MM.1S (cell line): ENCODE measurements around the gene GYPC.

ENCODE experiments used
- DNase-seq: peaks from one replicate; pipeline ENCODE4 v3.0.0-alpha.2; 2015
- H2AFZ ChIP-seq: fragments of 300-600 bp; sonication (generic); 2 replicates; pipeline ENCODE4 v1.6.0; 2016; ENCODE audit warnings: antibody characterized with exemption, low read length
- H3F3A ChIP-seq: fragments of 300-600 bp; sonication (generic); 2 replicates; pipeline ENCODE4 v1.6.1; 2016; ENCODE audit warnings: mild to moderate bottlenecking, antibody characterized with exemption, low read length, moderate library complexity, mixed read lengths; ENCODE audit not compliant: insufficient read depth
- H3K27ac ChIP-seq: fragments of 300-600 bp; sonication (generic); 2 replicates; pipeline ENCODE4 v1.5.1; 2016; ENCODE audit warnings: mild to moderate bottlenecking, low read length
- H3K27me3 ChIP-seq: fragments of 300-600 bp; sonication (generic); replicated peaks from 2 replicates; pipeline ENCODE4 v1.6.0; 2016; ENCODE audit warnings: low read length; ENCODE audit not compliant: insufficient read depth
- H3K36me3 ChIP-seq: fragments of 300-600 bp; sonication (generic); replicated peaks from 2 replicates; pipeline ENCODE4 v1.6.1; 2016; ENCODE audit warnings: mild to moderate bottlenecking, low read length, mixed read lengths; ENCODE audit not compliant: insufficient read depth
- H3K4me1 ChIP-seq: fragments of 300-600 bp; sonication (generic); 2 replicates; pipeline ENCODE4 v1.6.1; 2016; ENCODE audit warnings: low read length, mixed read lengths
- H3K4me2 ChIP-seq: fragments of 300-600 bp; sonication (generic); 2 replicates; pipeline ENCODE4 v1.6.0; 2016; ENCODE audit warnings: low read depth, low read length
- H3K4me3 ChIP-seq: fragments of 300-600 bp; sonication (generic); 2 replicates; pipeline ENCODE4 v1.5.1; 2016; ENCODE audit warnings: low read length, mixed read lengths
- H3K79me2 ChIP-seq: fragments of 300-600 bp; sonication (generic); 2 replicates; pipeline ENCODE4 v1.6.1; 2016; ENCODE audit warnings: mixed run types, low read length, mixed read lengths
- H3K9ac ChIP-seq: fragments of 300-600 bp; sonication (generic); 2 replicates; pipeline ENCODE4 v1.6.1; 2016; ENCODE audit warnings: low read length, mixed read lengths
- H3K9me2 ChIP-seq: fragments of 300-600 bp; sonication (generic); replicated peaks from 2 replicates; pipeline ENCODE4 v1.6.1; 2016; ENCODE audit warnings: mild to moderate bottlenecking, low read length, mixed read lengths; ENCODE audit not compliant: insufficient read depth
- H3K9me3 ChIP-seq: fragments of 300-600 bp; sonication (generic); replicated peaks from 2 replicates; pipeline ENCODE4 v1.6.1; 2016; ENCODE audit warnings: mild to moderate bottlenecking, low read length, mixed read lengths; ENCODE audit not compliant: insufficient read depth
- H4K20me1 ChIP-seq: fragments of 300-600 bp; sonication (generic); 2 replicates; pipeline ENCODE4 v1.6.1; 2016; ENCODE audit warnings: mild to moderate bottlenecking, low read length, moderate library complexity, mixed read lengths; ENCODE audit not compliant: insufficient read depth
- CTCF ChIP-seq: fragments of 300-600 bp; sonication (generic); IDR thresholded peaks from 2 replicates; pipeline ENCODE4 v1.5.1; 2016; ENCODE audit warnings: antibody characterized with exemption, low read length, mixed read lengths
- EZH2 ChIP-seq: fragments of 300-600 bp; sonication (generic); optimal IDR thresholded peaks from 2 replicates; pipeline ENCODE3; 2017; ENCODE audit warnings: low read depth, mild to moderate bottlenecking, antibody characterized with exemption, low read length, mixed read lengths
- EZH2phosphoT487 ChIP-seq: fragments of 300-600 bp; sonication (generic); IDR thresholded peaks from 2 replicates; pipeline ENCODE4 v1.6.1; 2018; ENCODE audit warnings: antibody characterized with exemption, low read length

Gene GYPC

GRCh38 chr2:126649101-126649500 lies 6.9 kb upstream of the GYPC start:
- Histone ChIP-seq H4K20me1 (no peaks in the 10 kb centered on the region), H3K4me1 (no peaks in the 10 kb centered on the region), H3K9me2 (no peaks in the 10 kb centered on the region), H3K27ac (no peak overlapping the region), H3K9ac (no peak overlapping the region), H3K27me3 (no peaks in the 10 kb centered on the region), H3K4me2 (no peak overlapping the region), H3F3A (no peaks in the 10 kb centered on the region), H3K36me3 (no peaks in the 10 kb centered on the region), H3K9me3 (no peaks in the 10 kb centered on the region), H3K4me3 (no peak overlapping the region), H2AFZ (no peak overlapping the region), H3K79me2 (no peaks in the 10 kb centered on the region)
- TF ChIP-seq EZH2 (no peak), CTCF (no peak), EZH2phosphoT487 (no peak)
- no peak for DNase-seq

GRCh38 chr2:126650994-126651393 lies 5.0 kb upstream of the GYPC start:
- H3K4me1 ChIP-seq: no peaks in the 10 kb centered on the region
- no peak overlapping the region for H3K27ac ChIP-seq
- H3K4me2 ChIP-seq: no peak overlapping the region

GRCh38 chr2:126652323-126652891 lies 3.6 kb upstream of the GYPC start:
- DNase-seq: no peak
- Histone ChIP-seq H3K79me2 (peaks cover 14% of the 10 kb centered on the region), H3K9me3 (no peaks in the 10 kb centered on the region), H4K20me1 (no peaks in the 10 kb centered on the region), H3K27ac (no peak overlapping the region), H3F3A (peaks cover 14% of the 10 kb centered on the region; the same call in 1 of the 2 replicates), H3K9ac (no peak overlapping the region), H3K36me3 (no peaks in the 10 kb centered on the region), H2AFZ (no peak overlapping the region), H3K4me3 (no peak overlapping the region), H3K27me3 (no peaks in the 10 kb centered on the region), H3K9me2 (no peaks in the 10 kb centered on the region), H3K4me1 (no peaks in the 10 kb centered on the region), H3K4me2 (no peak overlapping the region)
- TF ChIP-seq EZH2phosphoT487 (no peak), CTCF (no peak), EZH2 (no peak)

More at GRCh38 chr2:126650994-126651393, 5.0 kb upstream of the GYPC start:
- no peak for DNase-seq
- 0 out of 2 replicates have a peak, but pooled peaks cover 3% of the 10 kb centered on the region for H3F3A ChIP-seq
- H3K27me3 ChIP-seq: no peaks in the 10 kb centered on the region
- no peaks in the 10 kb centered on the region for H3K9me3 ChIP-seq
- no peaks in the 10 kb centered on the region for H3K36me3 ChIP-seq
- no peak overlapping the region for H3K9ac ChIP-seq
- no peaks in the 10 kb centered on the region for H3K9me2 ChIP-seq
- no peak overlapping the region for H3K4me3 ChIP-seq
- no peaks in the 10 kb centered on the region for H4K20me1 ChIP-seq
- no peak overlapping the region for H2AFZ ChIP-seq
- TF ChIP-seq EZH2: no peak
- TF ChIP-seq CTCF: no peak
- no peak for TF ChIP-seq EZH2phosphoT487
- peaks cover under 1% of the 10 kb centered on the region; the same call in 1 of the 2 replicates for H3K79me2 ChIP-seq
